ENCODE measurements around the gene MITF. TPM values are rescaled to one million over a fixed set of nuclear protein-coding genes. Genes with fewer than 3 reads are reported as not detected.

MITF gene
- total and polyA plus RNA-seq, 7 experiments from 2014 or later: 0.54 to 3.9 (median 1.2) TPM; not detected in 3

GRCh38 chr3:69697381-69697780 lies 41.9 kb upstream of the MITF start:
- DNase-seq (no peak), ATAC-seq (no peak)
- ChIA-PET CTCF (no interaction called here), POLR2A (no interaction called here)
- Mint-ChIP-seq H3K27ac (no peak overlapping the region), H3K4me1 (no peaks in the 10 kb centered on the region), H3K4me3 (no peak overlapping the region), H3K9me3 (peaks cover 2 to 24% (median 10%) of the 10 kb centered on the region in 11 donors), H3K27me3 (peaks cover 0 to 10% (median 2%) of the 10 kb centered on the region in 5 donors), H3K36me3 (peaks cover 0 to 11% (median 0%) of the 10 kb centered on the region in 5 donors)
- no peaks in the 10 kb centered on the region for H3K27me3 ChIP-seq (ENCODE audit: control insufficient read depth in 2 of 2, insufficient read depth in 2 of 2, low read length in 2 of 2)
- peaks cover 0 to 6% (median 0%) of the 10 kb centered on the region in 3 experiments for H3K9me3 ChIP-seq (ENCODE audit: control insufficient read depth in 2 of 3, low read length in 3 of 3)
- no peak overlapping the region for H3K27ac ChIP-seq (ENCODE audit: low read depth, low read length)
- H3K36me3 ChIP-seq (ENCODE audit: control insufficient read depth in 2 of 3, insufficient read depth in 3 of 3, low read length in 3 of 3): no peaks in the 10 kb centered on the region
- no peaks in the 10 kb centered on the region for H3K4me1 ChIP-seq (ENCODE audit: control insufficient read depth in 2 of 2, insufficient read depth in 2 of 2, low read length in 2 of 2)
- intact Hi-C loops (cut with micrococcal nuclease): no loop called here
- no peak overlapping the region for H3K4me3 ChIP-seq (ENCODE audit: low read length)

GRCh38 chr3:69698728-69699127 lies 40.5 kb upstream of the MITF start:
- Mint-ChIP-seq H3K9me3 (peaks cover 2 to 24% (median 10%) of the 10 kb centered on the region in 11 donors), H3K36me3 (peaks cover 0 to 11% (median 0%) of the 10 kb centered on the region in 5 donors), H3K27ac (no peak overlapping the region), H3K4me3 (no peak overlapping the region), H3K4me1 (no peaks in the 10 kb centered on the region), H3K27me3 (peaks cover 0 to 10% (median 2%) of the 10 kb centered on the region in 5 donors)
- Histone ChIP-seq H3K4me3 (ENCODE audit: low read length) (no peak overlapping the region), H3K4me1 (ENCODE audit: control insufficient read depth in 2 of 2, insufficient read depth in 2 of 2, low read length in 2 of 2) (no peaks in the 10 kb centered on the region), H3K27me3 (ENCODE audit: control insufficient read depth in 2 of 2, insufficient read depth in 2 of 2, low read length in 2 of 2) (no peaks in the 10 kb centered on the region), H3K36me3 (ENCODE audit: control insufficient read depth in 2 of 3, insufficient read depth in 3 of 3, low read length in 3 of 3) (no peaks in the 10 kb centered on the region), H3K9me3 (ENCODE audit: control insufficient read depth in 2 of 3, low read length in 3 of 3) (peaks cover 0 to 6% (median 0%) of the 10 kb centered on the region in 3 experiments), H3K27ac (ENCODE audit: low read depth, low read length) (no peak overlapping the region)
- intact Hi-C loops (cut with micrococcal nuclease): no loop called here
- DNase-seq: no peak
- no peak for ATAC-seq
- CTCF ChIA-PET: no interaction called here
- POLR2A ChIA-PET: no interaction called here

- H3K4me3 Mint-ChIP-seq: no peak overlapping the region
- ATAC-seq (no peak), DNase-seq (no peak)
- peaks cover 2 to 24% (median 10%) of the 10 kb centered on the region in 11 donors for H3K9me3 Mint-ChIP-seq
- Histone ChIP-seq H3K27ac (ENCODE audit: low read depth, low read length) (no peak overlapping the region), H3K36me3 (ENCODE audit: control insufficient read depth in 2 of 3, insufficient read depth in 3 of 3, low read length in 3 of 3) (no peaks in the 10 kb centered on the region), H3K4me1 (ENCODE audit: control insufficient read depth in 2 of 2, insufficient read depth in 2 of 2, low read length in 2 of 2) (no peaks in the 10 kb centered on the region), H3K27me3 (ENCODE audit: control insufficient read depth in 2 of 2, insufficient read depth in 2 of 2, low read length in 2 of 2) (no peaks in the 10 kb centered on the region), H3K9me3 (ENCODE audit: control insufficient read depth in 2 of 3, low read length in 3 of 3) (peaks cover 0 to 6% (median 0%) of the 10 kb centered on the region in 3 experiments), H3K4me3 (ENCODE audit: low read length) (no peak overlapping the region)
- intact Hi-C loops (cut with micrococcal nuclease): no loop called here
- ChIA-PET CTCF (no interaction called here), POLR2A (no interaction called here)
- peaks cover 0 to 10% (median 3%) of the 10 kb centered on the region in 5 donors for H3K27me3 Mint-ChIP-seq
- H3K36me3 Mint-ChIP-seq: peaks cover 0 to 11% (median 0%) of the 10 kb centered on the region in 5 donors
- no peaks in the 10 kb centered on the region for H3K4me1 Mint-ChIP-seq
- no peak overlapping the region for H3K27ac Mint-ChIP-seq
Observed at GRCh38 chr3:69699183-69699582, 40.1 kb upstream of the MITF start.

- Mint-ChIP-seq H3K4me3 (no peak overlapping the region), H3K9me3 (peaks cover 2 to 24% (median 10%) of the 10 kb centered on the region in 11 donors), H3K36me3 (peaks cover 0 to 11% (median 0%) of the 10 kb centered on the region in 5 donors), H3K27me3 (peaks cover 0 to 9% (median 7%) of the 10 kb centered on the region in 5 donors), H3K27ac (no peak overlapping the region), H3K4me1 (no peaks in the 10 kb centered on the region)
- ChIA-PET CTCF (no interaction called here), POLR2A (no interaction called here)
- no peak for DNase-seq
- H3K36me3 ChIP-seq (ENCODE audit: control insufficient read depth in 2 of 3, insufficient read depth in 3 of 3, low read length in 3 of 3): no peaks in the 10 kb centered on the region
- ATAC-seq: no peak
- no peaks in the 10 kb centered on the region for H3K27me3 ChIP-seq (ENCODE audit: control insufficient read depth in 2 of 2, insufficient read depth in 2 of 2, low read length in 2 of 2)
- no peak overlapping the region for H3K27ac ChIP-seq (ENCODE audit: low read depth, low read length)
- no peak overlapping the region for H3K4me3 ChIP-seq (ENCODE audit: low read length)
- H3K4me1 ChIP-seq (ENCODE audit: control insufficient read depth in 2 of 2, insufficient read depth in 2 of 2, low read length in 2 of 2): no peaks in the 10 kb centered on the region
- intact Hi-C loops (cut with micrococcal nuclease): no loop called here
- H3K9me3 ChIP-seq (ENCODE audit: control insufficient read depth in 2 of 3, low read length in 3 of 3): peaks cover 0 to 6% (median 0%) of the 10 kb centered on the region in 3 experiments
Observed at GRCh38 chr3:69700949-69701348, 38.3 kb upstream of the MITF start.

- H3K4me3 Mint-ChIP-seq: no peak overlapping the region
- CTCF ChIA-PET: no interaction called here
- Histone ChIP-seq H3K4me3 (ENCODE audit: low read length) (no peak overlapping the region), H3K36me3 (ENCODE audit: control insufficient read depth in 2 of 3, insufficient read depth in 3 of 3, low read length in 3 of 3) (no peaks in the 10 kb centered on the region), H3K9me3 (ENCODE audit: control insufficient read depth in 2 of 3, low read length in 3 of 3) (no peaks in the 10 kb centered on the region), H3K27ac (ENCODE audit: low read depth, low read length) (no peak overlapping the region), H3K27me3 (ENCODE audit: control insufficient read depth in 2 of 2, insufficient read depth in 2 of 2, low read length in 2 of 2) (peaks cover 0 to 4% of the 10 kb centered on the region in 2 donors), H3K4me1 (ENCODE audit: control insufficient read depth in 2 of 2, insufficient read depth in 2 of 2, low read length in 2 of 2) (no peaks in the 10 kb centered on the region)
- peaks cover 0 to 5% (median 0%) of the 10 kb centered on the region in 11 donors for H3K9me3 Mint-ChIP-seq
- DNase-seq: no peak
- H3K27me3 Mint-ChIP-seq: peaks cover 0 to 4% (median 3%) of the 10 kb centered on the region in 5 donors
- POLR2A ChIA-PET: no interaction called here
- no peaks in the 10 kb centered on the region for H3K36me3 Mint-ChIP-seq
- intact Hi-C loops (cut with micrococcal nuclease): no loop called here
- no peak overlapping the region for H3K27ac Mint-ChIP-seq
- ATAC-seq: no peak
- no peaks in the 10 kb centered on the region for H3K4me1 Mint-ChIP-seq
Observed at GRCh38 chr3:69710153-69710977, 28.9 kb upstream of the MITF start.

- Mint-ChIP-seq H3K27me3 (peaks cover 0 to 4% (median 1%) of the 10 kb centered on the region in 5 donors), H3K4me1 (no peaks in the 10 kb centered on the region), H3K9me3 (peaks cover 0 to 5% (median 0%) of the 10 kb centered on the region in 11 donors), H3K27ac (no peak overlapping the region), H3K36me3 (no peaks in the 10 kb centered on the region), H3K4me3 (no peak overlapping the region)
- H3K27ac ChIP-seq (ENCODE audit: low read depth, low read length): no peak overlapping the region
- ChIA-PET POLR2A (no interaction called here), CTCF (no interaction called here)
- H3K36me3 ChIP-seq (ENCODE audit: control insufficient read depth in 2 of 3, insufficient read depth in 3 of 3, low read length in 3 of 3): no peaks in the 10 kb centered on the region
- no peaks in the 10 kb centered on the region for H3K9me3 ChIP-seq (ENCODE audit: control insufficient read depth in 2 of 3, low read length in 3 of 3)
- no peaks in the 10 kb centered on the region for H3K4me1 ChIP-seq (ENCODE audit: control insufficient read depth in 2 of 2, insufficient read depth in 2 of 2, low read length in 2 of 2)
- H3K4me3 ChIP-seq (ENCODE audit: low read length): no peak overlapping the region
- peaks cover 0 to 4% of the 10 kb centered on the region in 2 donors for H3K27me3 ChIP-seq (ENCODE audit: control insufficient read depth in 2 of 2, insufficient read depth in 2 of 2, low read length in 2 of 2)
- ATAC-seq (no peak), DNase-seq (no peak)
- intact Hi-C loops (cut with micrococcal nuclease): no loop called here
Observed at GRCh38 chr3:69712269-69712668, 27.0 kb upstream of the MITF start.

GRCh38 chr3:69712933-69713332 lies 26.3 kb upstream of the MITF start:
- Mint-ChIP-seq H3K4me1 (no peaks in the 10 kb centered on the region), H3K9me3 (peaks cover 0 to 5% (median 0%) of the 10 kb centered on the region in 11 donors), H3K4me3 (no peak overlapping the region), H3K36me3 (no peaks in the 10 kb centered on the region), H3K27ac (no peak overlapping the region), H3K27me3 (peaks cover 0 to 4% (median 1%) of the 10 kb centered on the region in 5 donors)
- ATAC-seq (no peak), DNase-seq (no peak)
- Histone ChIP-seq H3K27ac (ENCODE audit: low read depth, low read length) (no peak overlapping the region), H3K27me3 (ENCODE audit: control insufficient read depth in 2 of 2, insufficient read depth in 2 of 2, low read length in 2 of 2) (no peaks in the 10 kb centered on the region), H3K4me1 (ENCODE audit: control insufficient read depth in 2 of 2, insufficient read depth in 2 of 2, low read length in 2 of 2) (no peaks in the 10 kb centered on the region), H3K9me3 (ENCODE audit: control insufficient read depth in 2 of 3, low read length in 3 of 3) (no peaks in the 10 kb centered on the region), H3K36me3 (ENCODE audit: control insufficient read depth in 2 of 3, insufficient read depth in 3 of 3, low read length in 3 of 3) (no peaks in the 10 kb centered on the region), H3K4me3 (ENCODE audit: low read length) (no peak overlapping the region)
- POLR2A ChIA-PET: no interaction called here
- CTCF ChIA-PET: no interaction called here
- intact Hi-C loops (cut with micrococcal nuclease): no loop called here

Data from naive thymus-derived CD4-positive, alpha-beta T cell (primary cell).